HG03280 (cell line): ENCODE measurements around the gene BRWD1.
"Not testable (repeated sequence)": the region's sequence is repeated elsewhere in the genome, so short reads cannot be mapped to it uniquely, and the experiment has no call there.

Source experiments
- ATAC-seq: cut with Tn5 transposase; IDR thresholded peaks from one replicate; pipeline ENCODE4 v1.9.1; 2021; ENCODE audit warnings: mild to moderate bottlenecking, moderate library complexity; ENCODE audit not compliant: unreplicated experiment

BRWD1 gene

GRCh38 chr21:39137248-39138178, 175.9 kb downstream of the BRWD1 start:
- ATAC-seq = no peak

- ATAC-seq = no peak
Measured at GRCh38 chr21:39136711-39137110, 176.7 kb downstream of the BRWD1 start.

- ATAC-seq = not testable (repeated sequence)
Measured at GRCh38 chr21:39136138-39136537, 177.3 kb downstream of the BRWD1 start.

GRCh38 chr21:39134288-39134810, 179.1 kb downstream of the BRWD1 start:
- no peak for ATAC-seq
